Measurements from ENCODE around the gene CDH19. TPM values are rescaled to one million over a fixed set of nuclear protein-coding genes. Genes with fewer than 3 reads are reported as not detected.

The CDH19 gene
- total and polyA plus RNA-seq, 2 of the 4 experiments (the other 2 are of a cell fraction): not detected

DNA sequence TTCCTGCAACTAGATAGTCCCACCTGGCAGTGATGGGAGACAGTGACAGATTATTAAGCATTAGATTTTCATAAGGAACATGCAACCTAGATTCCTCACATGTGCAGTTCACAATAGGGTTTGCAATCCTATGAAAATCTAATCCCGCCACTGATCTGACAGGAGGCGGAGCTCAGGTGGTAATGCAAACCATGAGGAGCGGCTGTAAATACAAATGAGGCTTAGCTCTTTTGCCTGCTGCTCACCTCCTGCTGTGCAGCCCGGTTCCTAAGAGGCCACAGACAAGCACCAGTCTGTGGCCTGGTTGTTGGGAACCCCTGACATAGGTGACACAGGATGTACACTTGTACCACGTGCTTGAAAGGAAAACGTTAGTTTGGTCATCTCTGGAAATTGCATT lies 41.6 kb downstream of the CDH19 start:
- Histone ChIP-seq H4K5ac (ENCODE audit: low read depth, low read length) (no peak overlapping the region), H2BK15ac (ENCODE audit: low read depth, low read length) (no peak overlapping the region), H3K36me3 (ENCODE audit: control insufficient read depth, insufficient read depth, low read length) (no peaks in the 10 kb centered on the region), H3K56ac (ENCODE audit: extremely low read depth, insufficient read depth, low read length) (no peak overlapping the region), H2AFZ (replicated peaks; ENCODE audit: low read length, poor library complexity) (no peak overlapping the region), H2BK20ac (ENCODE audit: low read depth, low read length) (no peak overlapping the region), H4K8ac (ENCODE audit: low read depth in 2 of 2, low read length in 2 of 2) (no peak overlapping the region), H3K4ac (ENCODE audit: low read depth, low read length) (no peak overlapping the region), H2BK5ac (ENCODE audit: low read depth, low read length, poor library complexity, severe bottlenecking) (no peak overlapping the region), H2AK5ac (ENCODE audit: low read depth, low read length) (no peak overlapping the region), H3K23ac (ENCODE audit: low read depth, low read length) (no peak overlapping the region), H4K91ac (ENCODE audit: insufficient read depth, low read depth, low read length) (no peak overlapping the region), H3K9me3 (ENCODE audit: control insufficient read depth, insufficient read depth, low read length) (peaks cover 2% of the 10 kb centered on the region; the same call in 1 of the 2 replicates), H4K20me1 (ENCODE audit: insufficient read depth, low read length) (no peaks in the 10 kb centered on the region), H3K9me1 (ENCODE audit: insufficient read depth, low read length) (no peaks in the 10 kb centered on the region), H3K14ac (replicated peaks; ENCODE audit: low read depth, low read length) (no peak overlapping the region), H2BK120ac (ENCODE audit: low read depth, low read length) (no peak overlapping the region), H3K4me3 (ENCODE audit: insufficient read depth, low read depth, low read length) (no peak overlapping the region), H3K4me1 (ENCODE audit: control insufficient read depth, insufficient read depth, low read length) (no peaks in the 10 kb centered on the region), H2AK9ac (replicated peaks; ENCODE audit: low read depth, low read length, poor library complexity) (no peak overlapping the region), H3K27me3 (ENCODE audit: control insufficient read depth, insufficient read depth, low read length) (no peaks in the 10 kb centered on the region), H3K9ac (ENCODE audit: low read depth, low read length) (no peak overlapping the region), H3K4me2 (ENCODE audit: low read depth, low read length) (no peak overlapping the region), H3K27ac (ENCODE audit: insufficient read depth, low read length) (no peak overlapping the region), H3K79me1 (ENCODE audit: low read depth in 1 of 2, low read length in 2 of 2) (no peaks in the 10 kb centered on the region), H3K18ac (ENCODE audit: low read depth, low read length) (no peak overlapping the region)
- CTCF ChIA-PET: no interaction called here
- no TSS peak for BruUV-seq (replicated peaks)
- intact Hi-C loops (cut with micrococcal nuclease): no loop called here
- POLR2A ChIA-PET (ENCODE audit: unreplicated experiment): no interaction called here
- DNase-seq (no peak), ATAC-seq (ENCODE audit: low read depth) (no peak)
- dilution Hi-C loops (cut with HindIII; ENCODE audit: low sequenced_read_pairs, unreplicated experiment): no loop called here
- TF ChIP-seq RAD21 (IDR thresholded peaks at IDR 0.05; ENCODE audit: low read length) (no peak), CHD1 (IDR thresholded peaks at IDR 0.05; ENCODE audit: low read depth, low read length) (no peak), MAZ (IDR thresholded peaks at IDR 0.05; ENCODE audit: borderline replicate concordance, low read depth, low read length) (no peak), CTCF (conservative IDR thresholded peaks at IDR 0.05; ENCODE audit: low read depth, low read length) (no peak), NFE2L2 (IDR thresholded peaks at IDR 0.05; ENCODE audit: low read depth, low read length) (no peak), RCOR1 (IDR thresholded peaks at IDR 0.05; ENCODE audit: insufficient replicate concordance, low read length) (no peak), ELK1 (IDR thresholded peaks at IDR 0.05; ENCODE audit: borderline replicate concordance, low read depth, low read length) (no peak), POLR2A (IDR thresholded peaks at IDR 0.05; ENCODE audit: low read depth, low read length) (no peak), RFX5 (IDR thresholded peaks at IDR 0.05; ENCODE audit: low read depth, low read length) (no peak), MAFK (IDR thresholded peaks at IDR 0.05; ENCODE audit: low read depth, low read length) (no peak), BHLHE40 (IDR thresholded peaks at IDR 0.05; ENCODE audit: low read depth, low read length) (no peak), MXI1 (IDR thresholded peaks at IDR 0.05; ENCODE audit: borderline replicate concordance, low read depth, low read length) (no peak), CEBPB (IDR thresholded peaks at IDR 0.05; ENCODE audit: low read depth, low read length) (no peak), SMC3 (IDR thresholded peaks at IDR 0.05; ENCODE audit: low read depth, low read length) (no peak), FOS (IDR thresholded peaks at IDR 0.05; ENCODE audit: low read depth, low read length) (no peak)
- TF ChIP-seq, protein P1, sequence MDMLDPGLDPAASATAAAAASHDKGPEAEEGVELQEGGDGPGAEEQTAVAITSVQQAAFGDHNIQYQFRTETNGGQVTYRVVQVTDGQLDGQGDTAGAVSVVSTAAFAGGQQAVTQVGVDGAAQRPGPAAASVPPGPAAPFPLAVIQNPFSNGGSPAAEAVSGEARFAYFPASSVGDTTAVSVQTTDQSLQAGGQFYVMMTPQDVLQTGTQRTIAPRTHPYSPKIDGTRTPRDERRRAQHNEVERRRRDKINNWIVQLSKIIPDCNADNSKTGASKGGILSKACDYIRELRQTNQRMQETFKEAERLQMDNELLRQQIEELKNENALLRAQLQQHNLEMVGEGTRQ (IDR thresholded peaks at IDR 0.05; ENCODE audit: low read depth, low read length): no peak
- no CpG with 5 or more reads among the region's 6 CpGs for WGBS, 2 experiments (ENCODE audit: extremely low coverage in 2 of 2, insufficient read length in 1 of 2)
- in situ Hi-C loops (cut with MboI; ENCODE audit: low sequenced_read_pairs): no loop called here

All from IMR-90 (cell line).